DND-41 (cell line): Measurements from ENCODE around the gene AR.

Source experiments
- CTCF ChIP-seq: IDR thresholded peaks from 2 replicates; pipeline ENCODE4 v1.5.1; 2012; ENCODE audit warnings: borderline replicate concordance, low read length, moderate library complexity, mild to moderate bottlenecking; ENCODE audit not compliant: poor library complexity, severe bottlenecking; ENCODE audit errors: extremely low read depth
- EZH2 ChIP-seq: IDR thresholded peaks from 3 replicates; pipeline ENCODE4 v1.6.1; 2012; ENCODE audit warnings: borderline replicate concordance, low read depth, mild to moderate bottlenecking, moderate library complexity, low read length, inconsistent platforms; ENCODE audit not compliant: severe bottlenecking

GRCh38 chrX:67558267-67558666 lies 14.4 kb downstream of the AR start:
- TF ChIP-seq CTCF (no peak), EZH2 (no peak)
